GM18868 (cell line): Measurements from ENCODE around the gene HEATR3.
A peak's percentile ranks its signal among the peaks of the same experiment; 100 is the strongest.
"Not testable (repeated sequence)": the region's sequence is repeated elsewhere in the genome, so short reads cannot be mapped to it uniquely, and the experiment has no call there.

Experiments
- ATAC-seq: cut with Tn5 transposase; IDR thresholded peaks from one replicate; pipeline ENCODE4 v1.9.1; 2021; ENCODE audit warnings: mild to moderate bottlenecking, moderate library complexity; ENCODE audit not compliant: unreplicated experiment

HEATR3 gene

DNA sequence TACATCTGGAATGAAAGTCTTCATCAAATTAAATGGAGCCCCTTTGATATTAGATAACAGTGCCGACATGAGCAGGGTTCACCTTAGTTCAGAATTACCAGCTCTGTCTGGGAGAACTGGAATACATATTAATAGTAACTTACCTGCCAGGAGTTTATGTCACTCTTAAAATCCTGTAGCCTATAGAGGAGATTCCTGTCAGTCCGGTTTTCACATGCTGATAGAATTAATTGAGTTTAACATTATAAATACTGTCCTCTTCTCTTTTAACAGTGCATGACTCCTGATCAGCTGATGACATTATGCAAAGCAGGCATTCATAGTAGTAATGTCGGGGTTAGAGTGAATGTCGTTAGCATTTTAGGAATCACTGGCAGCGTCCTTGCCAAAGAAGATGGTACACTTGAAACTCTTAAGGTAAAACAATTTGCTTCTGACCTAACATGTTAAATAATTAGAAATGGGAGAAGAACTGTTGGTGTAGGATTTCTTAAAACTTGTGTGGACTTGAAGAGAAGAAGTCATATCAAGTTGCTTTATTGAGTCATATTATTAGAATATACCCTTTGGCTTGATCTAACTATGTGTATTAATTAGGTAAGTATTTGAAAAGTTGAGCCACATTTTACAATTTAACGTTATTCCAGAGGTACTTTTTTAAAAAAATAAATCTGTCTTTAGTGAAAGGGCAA lies 34.3 kb downstream of the HEATR3 start:
- no peak for ATAC-seq

DNA sequence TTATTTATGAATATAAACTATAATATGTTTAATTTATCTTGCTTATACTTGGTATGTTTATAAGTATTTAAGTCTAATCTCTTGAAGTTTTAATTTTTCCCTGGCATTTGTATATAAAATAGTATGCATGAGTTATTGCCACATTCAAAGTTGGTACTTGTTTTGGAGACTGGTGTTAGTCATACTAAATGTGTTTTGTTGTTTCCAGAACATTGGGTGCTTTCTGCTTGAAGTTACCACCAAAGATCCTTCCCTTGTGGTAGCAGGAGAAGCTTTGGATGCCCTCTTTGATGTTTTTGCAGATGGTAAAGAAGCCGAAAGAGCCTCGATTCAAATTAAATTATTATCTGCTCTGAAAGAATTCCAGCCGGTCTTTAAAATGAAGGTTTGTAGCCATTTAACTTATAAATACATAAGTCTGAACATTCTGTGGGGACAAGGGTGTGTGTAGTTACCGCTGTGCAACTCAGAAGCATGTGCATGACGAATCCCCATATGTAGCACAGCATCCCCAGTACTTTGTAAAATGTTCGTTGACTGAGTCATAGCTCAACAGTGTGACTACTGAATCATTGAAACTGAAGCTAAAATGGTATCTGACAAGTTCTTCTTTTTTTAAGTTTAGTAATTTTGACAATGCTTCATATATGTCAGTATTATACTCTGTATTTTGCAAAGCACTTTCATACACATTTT lies 36.4 kb downstream of the HEATR3 start:
- ATAC-seq = peak; percentile 93

DNA sequence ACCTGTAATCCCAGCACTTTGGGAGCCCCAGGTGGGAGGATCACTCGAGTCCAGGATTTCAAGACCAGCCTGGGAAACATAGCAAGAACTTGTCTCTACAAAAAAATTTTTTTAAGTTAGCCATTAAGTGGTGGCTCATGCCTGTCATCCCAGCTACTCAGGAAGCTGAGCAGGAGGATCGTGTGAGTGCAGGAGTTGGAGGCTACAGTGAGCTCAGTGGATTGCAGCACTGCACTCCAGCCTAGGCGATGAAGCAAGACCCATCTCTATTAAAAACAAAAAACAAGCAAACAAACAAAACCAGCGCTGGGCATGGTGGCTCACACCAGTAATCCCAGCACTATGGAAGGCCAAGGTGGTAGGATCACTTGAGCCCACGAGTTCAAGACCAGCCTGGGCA lies 38.0 kb downstream of the HEATR3 start:
- no peak for ATAC-seq

DNA sequence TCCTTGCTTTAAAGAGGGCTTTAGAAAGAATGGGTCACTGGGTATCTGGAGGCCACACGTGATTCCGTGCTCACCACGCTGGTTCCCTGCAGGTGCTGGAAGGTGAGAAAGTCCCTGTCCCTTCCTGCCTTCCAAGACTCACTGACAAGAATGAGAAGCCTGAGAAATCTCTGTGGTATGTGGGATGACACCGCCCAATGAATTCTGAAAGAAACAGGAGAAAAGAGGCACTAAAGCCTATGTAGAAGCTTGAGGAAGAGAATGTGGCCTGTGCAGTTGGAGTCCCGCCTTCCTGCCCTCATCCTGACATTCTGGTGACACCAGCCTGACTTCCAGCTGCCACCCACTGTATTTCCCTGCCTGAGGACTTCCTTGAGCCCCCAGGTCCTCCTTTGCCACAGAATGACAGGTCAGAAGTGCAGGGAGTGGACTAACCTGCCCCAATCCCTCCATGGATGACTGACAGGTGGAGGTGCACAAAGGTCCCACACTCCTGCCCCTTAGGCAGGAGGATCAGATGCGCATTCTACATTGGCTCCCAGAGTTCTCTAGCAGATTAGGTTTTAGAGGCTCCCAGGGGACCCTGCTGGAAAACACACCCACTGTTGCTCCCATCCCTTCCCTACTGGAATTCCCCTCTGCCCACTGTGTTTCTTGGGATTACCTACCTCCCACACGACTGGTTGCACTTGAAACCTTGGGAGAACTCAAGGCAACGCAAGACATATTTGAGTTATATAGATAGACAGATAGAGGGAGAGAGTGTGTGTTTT lies 48.8 kb downstream of the HEATR3 start:
- ATAC-seq = no peak

DNA sequence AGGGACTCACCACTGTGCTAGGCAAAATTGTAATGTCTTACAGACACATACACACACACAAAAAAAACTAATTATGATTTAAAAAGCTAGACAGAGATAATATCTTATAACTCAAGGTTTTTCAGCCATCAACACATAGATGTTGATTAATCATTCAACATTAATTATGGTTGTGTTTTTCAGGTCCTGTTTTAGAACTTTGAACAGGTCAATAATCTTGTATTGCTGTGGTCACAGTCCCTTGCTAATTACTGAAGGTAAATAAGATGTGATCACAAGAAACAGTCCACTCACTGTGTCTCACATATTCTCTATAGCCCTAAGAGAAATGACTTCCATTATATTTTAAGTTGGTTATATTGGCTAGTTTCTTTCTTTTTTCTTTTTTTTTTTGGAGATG lies 54.9 kb downstream of the HEATR3 start:
- no peak for ATAC-seq

DNA sequence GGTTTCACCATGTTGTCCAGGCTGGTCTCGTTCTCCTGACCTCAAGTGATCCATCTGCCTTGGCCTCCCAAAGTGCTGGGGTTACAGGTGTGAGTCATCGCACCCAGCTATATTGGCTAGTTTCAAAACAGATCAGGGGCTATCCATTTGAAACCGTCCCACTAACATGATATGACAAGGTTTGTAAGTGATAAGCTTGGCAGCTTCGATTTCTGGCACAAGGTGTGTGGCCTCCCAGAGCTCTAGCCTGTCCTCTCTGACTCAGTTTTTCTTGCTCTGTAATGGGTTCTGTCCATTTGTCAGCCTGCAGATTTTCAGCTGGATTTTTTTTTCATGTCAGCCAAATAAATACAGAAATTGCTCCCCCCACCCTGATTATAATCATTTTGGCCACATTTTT lies 55.5 kb downstream of the HEATR3 start:
- ATAC-seq = peak; percentile 79

DNA sequence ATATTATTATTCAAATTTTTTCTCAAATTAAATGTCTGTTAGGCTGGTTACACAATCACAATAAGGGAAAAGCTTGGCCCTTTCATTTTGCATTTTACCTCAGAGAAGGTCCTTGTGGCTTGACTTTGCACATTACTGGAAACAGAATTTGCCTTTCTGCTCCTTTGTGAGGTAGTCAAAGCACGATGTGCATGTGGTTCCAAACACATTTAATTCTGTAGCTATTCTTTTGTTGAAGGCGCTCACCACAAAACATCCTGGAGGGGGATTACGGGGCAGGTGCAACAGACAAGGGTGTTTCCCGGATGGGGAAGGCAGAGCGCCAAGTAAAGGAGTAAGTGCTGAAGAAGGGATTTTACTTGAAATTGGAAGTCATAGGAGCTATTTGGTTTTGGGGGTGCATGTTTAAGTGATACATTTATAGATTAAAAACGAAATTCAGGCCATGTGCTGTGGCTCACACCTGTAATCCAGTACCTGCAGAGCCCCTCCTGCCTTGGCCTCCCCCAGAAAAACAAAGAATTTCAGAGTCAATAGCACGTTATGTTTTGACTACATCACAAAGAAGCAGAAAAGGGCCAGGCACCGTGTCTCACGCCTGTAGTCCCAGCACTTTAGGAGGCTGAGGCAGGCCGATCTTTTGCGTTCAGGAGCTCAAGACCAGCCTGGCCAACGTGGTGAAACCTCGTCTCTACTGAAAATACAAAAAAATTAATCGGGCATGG lies 56.1 kb downstream of the HEATR3 start:
- ATAC-seq = peak; percentile 63

DNA sequence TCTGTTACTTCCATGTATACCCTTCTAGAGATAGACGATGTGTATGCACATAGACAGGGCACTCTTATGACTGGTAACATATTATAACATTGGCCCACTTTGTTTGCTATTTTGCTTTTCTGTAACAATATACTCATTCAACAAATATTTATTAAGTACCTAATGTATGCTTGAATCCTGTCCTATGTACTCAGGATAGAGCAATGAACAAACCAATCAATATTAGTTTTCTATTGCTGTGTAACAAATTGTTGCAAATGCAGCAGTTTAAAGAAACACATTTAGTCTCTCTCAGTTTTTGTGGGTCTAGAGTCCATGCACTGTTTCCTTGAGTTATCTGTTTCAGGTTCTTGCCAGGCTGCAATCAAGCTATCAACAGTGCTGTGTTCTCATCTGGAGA lies 57.6 kb downstream of the HEATR3 start:
- ATAC-seq = no peak

DNA sequence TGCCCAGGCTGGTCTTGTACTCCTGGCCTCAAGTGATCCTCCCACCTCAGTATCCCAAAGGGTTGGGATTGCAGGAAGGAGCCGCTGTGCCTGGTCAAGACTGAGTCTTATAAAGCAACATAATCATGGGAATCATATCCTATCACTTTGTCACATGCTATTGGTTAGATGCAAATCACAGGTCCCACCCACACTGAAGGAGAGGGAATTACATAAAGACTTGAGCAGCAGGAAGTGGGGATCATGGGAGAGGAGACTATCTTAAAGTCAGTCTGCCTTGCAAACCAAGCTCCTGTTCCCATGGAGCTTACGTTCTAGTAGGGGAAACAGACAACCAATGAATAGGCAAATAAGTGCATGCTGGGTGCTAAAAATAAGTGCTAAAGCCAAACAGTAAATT lies 59.0 kb downstream of the HEATR3 start:
- no peak for ATAC-seq

DNA sequence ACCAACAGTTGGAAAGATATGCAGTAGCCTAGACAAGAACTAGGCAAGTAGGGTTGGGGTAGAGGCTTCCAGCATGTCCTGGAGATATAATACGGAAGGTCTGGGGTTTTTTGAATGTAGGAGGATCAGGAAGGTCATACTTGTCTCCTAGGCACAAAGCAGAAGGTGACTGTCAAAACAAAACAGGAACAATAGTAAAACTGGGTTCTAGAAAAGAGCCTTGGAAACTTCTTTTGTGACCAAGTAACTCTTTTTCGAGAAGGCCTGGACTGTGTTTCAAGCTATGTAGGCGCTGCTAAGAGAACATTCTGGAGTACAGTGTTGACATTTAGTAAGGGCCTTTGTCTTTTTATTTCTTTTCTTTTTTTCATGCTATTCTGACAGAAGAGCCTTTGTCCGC lies 60.4 kb downstream of the HEATR3 start:
- ATAC-seq = no peak

DNA sequence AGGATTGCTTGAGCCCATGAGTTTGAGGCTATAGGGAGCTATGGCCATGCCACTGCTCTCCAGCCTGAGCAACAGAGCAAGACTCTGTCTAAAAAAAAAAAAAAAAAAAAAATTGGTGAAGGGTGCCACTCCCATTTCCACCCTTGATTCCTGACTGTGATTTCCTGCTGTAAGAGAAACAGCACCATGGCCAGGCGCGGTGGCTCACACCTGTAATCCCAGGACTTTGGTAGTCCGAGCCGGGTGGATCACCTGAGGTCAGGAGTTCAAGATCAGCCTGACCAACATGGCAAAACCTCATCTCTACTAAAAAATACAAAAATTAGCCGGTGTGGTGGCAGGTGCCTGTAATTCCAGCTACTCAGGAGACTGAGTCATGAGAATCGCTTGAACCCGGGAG lies 66.8 kb downstream of the HEATR3 start:
- ATAC-seq = not testable (repeated sequence)

DNA sequence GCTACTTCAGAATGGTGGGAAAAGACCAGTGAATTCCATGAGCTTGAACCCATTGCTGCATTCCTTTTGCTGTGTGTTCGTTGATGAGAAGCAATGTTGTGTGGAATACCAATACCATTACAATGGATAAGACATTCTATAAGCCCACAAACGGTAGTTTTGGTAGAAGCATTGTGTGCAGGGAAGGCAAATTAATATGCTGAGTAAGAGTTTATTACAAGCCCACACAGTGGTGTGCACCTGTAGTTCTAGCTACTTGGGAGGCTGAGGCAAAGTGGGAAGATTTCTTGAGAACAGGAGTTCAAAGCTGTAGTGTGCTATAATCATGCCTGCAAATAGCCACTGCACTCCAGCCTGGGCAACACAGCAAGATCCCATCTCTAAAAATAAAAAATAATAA lies 67.4 kb downstream of the HEATR3 start:
- no peak for ATAC-seq

DNA sequence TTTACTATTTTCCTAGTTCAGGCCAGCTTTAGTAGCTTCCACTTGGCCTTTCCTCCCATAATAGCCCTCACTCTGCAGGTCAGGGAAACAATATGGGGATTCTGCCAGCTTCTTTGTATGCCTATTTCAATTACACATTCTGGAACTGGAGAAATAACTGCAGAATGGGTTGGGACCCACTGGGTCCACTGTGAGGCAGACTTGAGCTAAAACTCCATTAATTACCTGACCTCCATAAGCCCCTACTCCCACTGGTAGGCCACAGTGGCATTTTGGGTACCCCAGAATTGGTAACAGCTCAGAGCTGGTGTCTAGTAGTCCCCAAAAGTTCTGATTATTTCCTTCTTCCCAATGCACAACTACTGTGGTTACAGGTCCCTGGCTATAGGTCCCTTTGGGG lies 70.6 kb downstream of the HEATR3 start:
- ATAC-seq = no peak

DNA sequence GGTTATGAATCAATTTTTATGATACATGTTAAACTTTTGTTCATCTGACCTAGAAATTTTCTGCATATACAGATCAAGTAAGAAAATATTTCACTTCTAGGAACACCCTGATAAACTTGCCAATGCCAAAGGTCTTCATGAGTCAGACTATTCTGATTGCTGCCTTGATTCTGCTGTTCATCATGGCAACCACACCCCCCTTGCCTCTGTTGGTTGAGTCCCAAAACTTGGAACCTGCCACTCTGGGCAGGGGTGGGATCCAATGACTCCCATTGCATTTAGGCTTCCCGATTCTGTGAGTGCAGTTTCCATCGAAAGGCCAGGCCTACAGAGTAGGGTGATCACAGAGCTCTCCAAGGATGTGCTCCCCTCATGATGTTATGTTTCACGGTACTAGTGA lies 71.5 kb downstream of the HEATR3 start:
- no peak for ATAC-seq

DNA sequence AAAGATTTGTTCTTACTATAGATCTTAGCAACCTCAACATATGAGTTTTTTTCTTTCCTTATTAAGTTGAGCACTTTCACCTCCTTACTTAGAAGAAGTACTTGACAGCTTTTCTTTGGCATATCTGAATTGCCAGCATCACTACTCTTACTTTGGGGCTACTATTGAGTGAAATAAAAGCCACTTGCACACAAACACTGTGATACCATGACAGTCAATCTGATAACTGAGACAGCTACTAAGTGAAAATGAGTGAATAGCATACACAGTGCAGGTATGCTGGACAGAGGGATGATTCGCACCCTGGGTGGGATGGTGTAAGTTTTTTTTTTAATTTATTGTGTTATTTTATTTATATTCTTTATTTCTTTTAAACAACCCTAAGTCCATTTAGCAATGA lies 73.8 kb downstream of the HEATR3 start:
- no peak for ATAC-seq

DNA sequence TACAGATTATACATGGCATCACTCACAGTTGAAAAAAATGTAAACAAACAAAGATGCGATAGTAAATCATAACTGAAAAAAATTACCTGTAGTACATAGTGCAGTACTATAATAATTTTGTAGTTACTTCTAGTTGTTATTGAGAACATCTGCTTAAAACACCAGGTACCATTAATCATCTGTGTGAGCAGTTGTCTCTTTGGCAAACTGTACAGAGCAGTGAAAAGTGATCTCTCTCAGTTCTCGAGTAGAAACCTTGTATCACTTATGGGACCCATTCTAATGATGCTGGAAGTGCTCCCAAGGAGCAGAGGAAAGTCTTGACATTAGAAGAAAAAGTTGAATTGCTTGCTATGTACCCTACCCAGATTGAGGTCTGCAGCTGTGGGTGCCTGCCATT lies 78.4 kb downstream of the HEATR3 start:
- ATAC-seq = no peak

DNA sequence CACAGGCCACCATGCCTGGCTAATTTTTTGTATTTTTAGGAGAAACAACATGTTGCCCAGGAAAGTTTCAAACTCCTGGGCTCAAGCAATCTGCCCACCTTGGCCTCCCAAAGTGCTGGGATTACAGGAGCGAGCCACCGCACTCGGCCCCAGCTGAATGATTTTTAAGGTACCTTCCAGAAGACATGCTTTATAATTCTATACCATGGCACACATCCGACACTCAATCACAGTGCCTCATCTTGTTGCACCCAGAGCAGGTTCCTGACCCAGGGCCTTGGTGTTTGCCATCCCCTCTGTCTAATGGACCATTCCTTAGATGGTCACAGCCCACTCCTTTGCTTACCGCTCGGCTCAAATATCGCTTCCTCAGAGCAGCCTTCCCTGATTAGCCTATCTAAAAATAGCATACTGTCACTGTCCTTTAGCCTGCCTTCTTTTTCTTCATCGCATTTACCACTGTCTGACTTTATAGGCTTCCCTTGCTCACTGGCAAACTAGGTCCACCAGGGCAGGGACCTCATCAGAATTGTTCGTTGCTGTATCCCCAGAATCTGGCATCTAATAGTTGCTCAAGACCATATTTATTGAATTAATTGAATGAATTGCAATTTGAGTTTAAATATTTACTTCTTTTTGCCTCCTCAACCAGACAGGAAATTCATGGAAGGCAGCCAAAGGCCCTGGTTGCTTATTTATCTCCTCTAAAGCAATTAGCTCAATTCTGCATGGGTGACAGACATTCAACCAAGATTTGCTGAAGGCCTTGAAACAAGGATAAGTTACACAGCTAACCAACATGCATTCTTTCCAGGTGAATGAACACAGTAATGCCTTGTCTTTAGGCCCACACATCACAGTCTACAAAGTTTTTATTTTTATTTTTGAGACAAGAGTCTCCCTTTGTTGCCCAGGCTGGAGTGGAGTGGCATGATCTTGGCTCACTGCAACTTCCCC lies 81.0 kb downstream of the HEATR3 start:
- ATAC-seq = no peak

DNA sequence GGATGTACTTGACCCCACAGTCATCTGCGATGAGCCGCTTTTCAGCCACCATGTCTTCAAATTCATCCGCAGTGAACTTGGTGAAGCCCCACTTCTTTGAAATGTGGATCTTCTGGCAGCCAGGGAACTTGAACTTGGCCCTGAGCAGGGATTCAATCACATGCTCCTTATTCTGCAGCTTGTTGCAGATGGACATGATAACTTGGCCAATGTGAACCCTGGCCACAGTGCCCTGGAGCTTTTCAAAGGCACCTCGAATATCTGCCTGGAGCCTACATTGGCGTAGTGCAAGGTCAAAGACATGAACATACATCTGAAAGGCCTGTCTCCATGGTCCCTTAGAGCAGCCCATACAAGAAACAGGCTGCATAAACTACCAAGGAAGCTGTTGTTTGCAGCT lies 85.6 kb downstream of the HEATR3 start:
- no peak for ATAC-seq

DNA sequence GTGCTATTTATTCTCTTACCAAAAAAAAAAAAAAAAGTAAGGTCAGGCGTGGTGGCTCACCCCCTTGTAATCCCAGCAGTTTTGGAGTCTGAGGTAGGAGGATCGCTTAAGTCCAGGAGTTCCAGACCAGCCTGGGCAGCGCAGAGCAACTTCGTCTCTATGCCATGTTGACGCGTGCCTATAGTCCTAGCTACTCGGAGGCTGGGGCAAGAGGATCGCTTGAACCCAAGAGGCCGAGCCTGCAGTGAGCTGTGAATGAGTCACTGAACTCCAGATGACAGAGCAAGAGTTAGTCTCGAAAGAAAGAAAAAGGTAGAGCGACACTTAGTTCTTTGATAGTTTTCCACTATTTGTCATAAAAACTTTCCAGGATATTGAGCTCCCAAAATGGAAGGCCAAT lies 86.0 kb downstream of the HEATR3 start:
- ATAC-seq = no peak

DNA sequence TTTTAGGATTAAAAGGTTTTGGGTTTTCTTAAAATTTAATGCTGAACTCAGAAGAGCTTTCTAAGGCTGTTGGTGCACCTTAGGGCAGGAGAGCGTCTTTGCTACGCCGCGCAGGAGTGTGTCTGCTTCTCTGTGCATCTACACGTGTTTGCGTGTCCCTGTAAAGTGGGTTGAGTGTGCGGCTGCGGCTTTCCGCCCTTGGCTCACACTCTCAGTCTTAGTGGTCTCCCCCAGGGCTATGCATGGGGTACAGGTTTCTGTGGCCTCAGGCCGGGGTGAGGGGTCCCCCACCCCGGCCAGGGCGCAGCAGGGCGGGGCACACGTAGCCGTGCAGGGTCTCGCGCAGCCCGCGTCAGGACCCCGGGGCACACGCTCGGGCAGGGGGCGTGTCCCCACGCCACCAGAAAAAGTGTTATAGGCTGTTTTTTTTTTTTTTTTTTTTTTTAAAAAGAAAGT lies 86.6 kb downstream of the HEATR3 start:
- ATAC-seq = peak; percentile 53
